RWPE2 (cell line): ENCODE results near the gene HLCS.

Experiments used
- ATAC-seq: fragments of 200-7000 bp; cut with Tn5 transposase; 3 replicates; pipeline ENCODE4 v1.9.1; 2021; ENCODE audit warnings: low read depth
- DNase-seq: peaks from one replicate; pipeline ENCODE4 v3.0.0-alpha.2; 2020; ENCODE audit warnings: low spot score
- H3K27ac ChIP-seq: fragments of 450-650 bp; 2 replicates; pipeline ENCODE4 v1.5.1; 2017; ENCODE audit warnings: mild to moderate bottlenecking; ENCODE audit not compliant: poor library complexity, severe bottlenecking
- H3K27me3 ChIP-seq: fragments of 250-450 bp; sonication (Bioruptor Pico); 2 replicates; pipeline ENCODE4 v1.5.1; 2021; ENCODE audit warnings: mild to moderate bottlenecking, moderate library complexity; ENCODE audit not compliant: insufficient read depth, poor library complexity, severe bottlenecking
- H3K36me3 ChIP-seq: fragments of 250-450 bp; sonication (Bioruptor Pico); 2 replicates; pipeline ENCODE4 v1.5.1; 2020; ENCODE audit warnings: low read depth, mild to moderate bottlenecking, moderate library complexity
- H3K4me1 ChIP-seq: fragments of 250-450 bp; sonication (Bioruptor Pico); 2 replicates; pipeline ENCODE4 v1.5.1; 2021; ENCODE audit warnings: mild to moderate bottlenecking, moderate library complexity; ENCODE audit not compliant: insufficient read depth, poor library complexity, severe bottlenecking
- H3K4me3 ChIP-seq: fragments of 250-450 bp; sonication (Bioruptor Pico); 2 replicates; pipeline ENCODE4 v1.5.1; 2021; ENCODE audit warnings: mild to moderate bottlenecking, moderate library complexity; ENCODE audit not compliant: severe bottlenecking
- H3K9me3 ChIP-seq: fragments of 250-450 bp; sonication (Bioruptor Pico); 2 replicates; pipeline ENCODE4 v1.5.1; 2021; ENCODE audit warnings: mild to moderate bottlenecking, moderate library complexity; ENCODE audit not compliant: severe bottlenecking
- CTCF ChIP-seq: fragments of 450-650 bp; IDR thresholded peaks from one replicate; pipeline ENCODE4 v1.5.1; 2017; ENCODE audit warnings: mild to moderate bottlenecking, moderate library complexity; ENCODE audit not compliant: poor library complexity, severe bottlenecking

The HLCS gene

GRCh38 chr21:36704958-36705678 lies 261.4 kb downstream of the HLCS start:
- Histone ChIP-seq H3K27me3 (no peaks in the 10 kb centered on the region), H3K4me1 (peaks cover 10% of the 10 kb centered on the region)

GRCh38 chr21:36704281-36704957 lies 262.1 kb downstream of the HLCS start:
- Histone ChIP-seq H3K4me1 (peaks cover 5% of the 10 kb centered on the region), H3K9me3 (no peaks in the 10 kb centered on the region), H3K36me3 (no peaks in the 10 kb centered on the region), H3K27ac (peak overlapping the region; percentile 82), H3K27me3 (no peaks in the 10 kb centered on the region), H3K4me3 (peak overlapping the region; percentile 36)
- TF ChIP-seq CTCF = no peak
- DNase-seq (no peak), ATAC-seq (no peak)

More at GRCh38 chr21:36704958-36705678, 261.4 kb downstream of the HLCS start:
- Histone ChIP-seq H3K4me3 (peak overlapping the region; percentile 36), H3K27ac (peak overlapping the region; percentile 82), H3K9me3 (no peaks in the 10 kb centered on the region), H3K36me3 (peaks cover 6% of the 10 kb centered on the region)
- TF ChIP-seq CTCF = no peak
- DNase-seq (no peak), ATAC-seq (no peak)

- peaks cover 5% of the 10 kb centered on the region for H3K4me1 ChIP-seq
- no peaks in the 10 kb centered on the region for H3K27me3 ChIP-seq
- ATAC-seq = no peak
Observed at GRCh38 chr21:36703626-36704280, 262.7 kb downstream of the HLCS start.

GRCh38 chr21:36703123-36703522 lies 263.3 kb downstream of the HLCS start:
- DNase-seq (no peak), ATAC-seq (no peak)
- Histone ChIP-seq H3K4me3 (peak overlapping the region; percentile 36), H3K36me3 (no peaks in the 10 kb centered on the region), H3K27me3 (no peaks in the 10 kb centered on the region), H3K27ac (peak overlapping the region; percentile 82), H3K4me1 (peaks cover 5% of the 10 kb centered on the region), H3K9me3 (no peaks in the 10 kb centered on the region)
- no peak for TF ChIP-seq CTCF

More at GRCh38 chr21:36703626-36704280, 262.7 kb downstream of the HLCS start:
- H3K4me3 ChIP-seq = peak overlapping the region; percentile 36
- DNase-seq = no peak
- no peaks in the 10 kb centered on the region for H3K9me3 ChIP-seq
- H3K27ac ChIP-seq = peak overlapping the region; percentile 82
- TF ChIP-seq CTCF = no peak
- no peaks in the 10 kb centered on the region for H3K36me3 ChIP-seq
